PC-3 (cell line): ENCODE results near the gene EGFL7. TPM values are rescaled to one million over a fixed set of nuclear protein-coding genes. Genes with fewer than 3 reads are reported as not detected.

Experiments
- ATAC-seq: fragments of 200-7000 bp; cut with Tn5 transposase; 2 replicates; pipeline ENCODE4 v1.9.1; 2020; ENCODE audit warnings: mild to moderate bottlenecking, moderate library complexity
- BruUV-seq: library from RNA; stranded (reverse); fragments of 400-500 nt; replicated peaks from 2 replicates; lab custom pipeline; 2021; lab: Mats Ljungman, UMichigan
- CTCF ChIA-PET: fragments of 300-600 bp; sonication (Branson Sonifier 250); formaldehyde crosslinking; loops from one replicate; lab custom pipeline; 2022; ENCODE audit warnings: antibody characterized with exemption; lab: Charles Lee
- POLR2A ChIA-PET: fragments of 300-600 bp; sonication (Branson Sonifier 250); formaldehyde crosslinking; loops from one replicate; lab custom pipeline; 2022; ENCODE audit warnings: antibody characterized with exemption; ENCODE audit not compliant: unreplicated experiment; lab: Charles Lee
- DNase-seq: peaks from one replicate; pipeline ENCODE4 v3.0.0-alpha.2; 2015
- H2AFZ ChIP-seq: fragments of 300-600 bp; sonication (generic); 2 replicates; pipeline ENCODE4 v1.6.0; 2016; ENCODE audit warnings: antibody characterized with exemption, low read length
- H3F3A ChIP-seq: fragments of 300-600 bp; sonication (generic); one replicate; pipeline ENCODE4 v1.6.0; 2017; ENCODE audit warnings: antibody characterized with exemption, low read length, control low read depth, mild to moderate bottlenecking; ENCODE audit not compliant: unreplicated experiment
- H3K27ac ChIP-seq: fragments of 300-600 bp; sonication (generic); 2 replicates; pipeline ENCODE4 v1.5.1; 2016; ENCODE audit warnings: mild to moderate bottlenecking, low read length
- H3K27me3 ChIP-seq: fragments of 300-600 bp; sonication (generic); 2 replicates; pipeline ENCODE4 v1.6.1; 2016; ENCODE audit warnings: low read length, mixed read lengths
- H3K36me3 ChIP-seq: fragments of 300-600 bp; sonication (generic); 2 replicates; pipeline ENCODE4 v1.6.1; 2016; ENCODE audit warnings: low read depth, mixed run types, low read length, mixed read lengths
- H3K4me1 ChIP-seq: fragments of 300-600 bp; sonication (generic); 2 replicates; pipeline ENCODE4 v1.5.1; 2016; ENCODE audit warnings: low read length; ENCODE audit not compliant: insufficient read depth
- H3K4me2 ChIP-seq: fragments of 300-600 bp; sonication (generic); 2 replicates; pipeline ENCODE4 v1.6.0; 2016; ENCODE audit warnings: low read length
- H3K4me3 ChIP-seq: fragments of 300-600 bp; sonication (generic); 2 replicates; pipeline ENCODE4 v1.5.1; 2016; ENCODE audit warnings: mild to moderate bottlenecking, low read length, mixed read lengths
- H3K79me2 ChIP-seq: fragments of 300-600 bp; sonication (generic); 2 replicates; pipeline ENCODE4 v1.6.1; 2017; ENCODE audit warnings: low read length, mixed read lengths
- H3K9ac ChIP-seq: fragments of 300-600 bp; sonication (generic); 2 replicates; pipeline ENCODE4 v1.6.0; 2016; ENCODE audit warnings: mild to moderate bottlenecking, low read length
- H3K9me2 ChIP-seq: fragments of 300-600 bp; sonication (generic); replicated peaks from 2 replicates; pipeline ENCODE4 v1.6.1; 2016; ENCODE audit warnings: mixed run types, low read length, mixed read lengths
- H3K9me3 ChIP-seq: fragments of 300-600 bp; sonication (generic); 2 replicates; pipeline ENCODE4 v1.6.1; 2016; ENCODE audit warnings: low read length, mixed read lengths
- H4K20me1 ChIP-seq: fragments of 300-600 bp; sonication (generic); 2 replicates; pipeline ENCODE4 v1.6.1; 2016; ENCODE audit warnings: low read length, mixed read lengths
- EZH2 ChIP-seq: fragments of 300-600 bp; sonication (generic); IDR thresholded peaks from one replicate; pipeline ENCODE4 v1.6.1; 2017; ENCODE audit warnings: antibody characterized with exemption, mild to moderate bottlenecking, low read length; ENCODE audit not compliant: unreplicated experiment
- EZH2phosphoT487 ChIP-seq: fragments of 300-600 bp; sonication (generic); IDR thresholded peaks from 2 replicates; pipeline ENCODE4 v1.6.1; 2018; ENCODE audit warnings: mild to moderate bottlenecking, antibody characterized with exemption, low read length, borderline replicate concordance
- intact Hi-C: fragments of 100-400 bp; cut with micrococcal nuclease; formaldehyde crosslinking; loops from 2 replicates; pipeline ENCODE4 v1.9.0; 2023
- total RNA-seq: library from RNA; depleted of rRNA; stranded (reverse); fragments of >200 nt; gene quantifications from 2 replicates; pipeline ENCODE4 v1.2.3, GENCODE V29; 2014
- TF ChIP-seq, protein P1 (sequence below): fragments of 300-600 bp; sonication (generic); conservative IDR thresholded peaks from 2 replicates; pipeline ENCODE4 v1.5.1; 2017; ENCODE audit warnings: antibody characterized with exemption, low read depth, mild to moderate bottlenecking, low read length

Gene EGFL7
- total RNA-seq, 1 experiment from 2014 or later = 23.1 TPM

DNA sequence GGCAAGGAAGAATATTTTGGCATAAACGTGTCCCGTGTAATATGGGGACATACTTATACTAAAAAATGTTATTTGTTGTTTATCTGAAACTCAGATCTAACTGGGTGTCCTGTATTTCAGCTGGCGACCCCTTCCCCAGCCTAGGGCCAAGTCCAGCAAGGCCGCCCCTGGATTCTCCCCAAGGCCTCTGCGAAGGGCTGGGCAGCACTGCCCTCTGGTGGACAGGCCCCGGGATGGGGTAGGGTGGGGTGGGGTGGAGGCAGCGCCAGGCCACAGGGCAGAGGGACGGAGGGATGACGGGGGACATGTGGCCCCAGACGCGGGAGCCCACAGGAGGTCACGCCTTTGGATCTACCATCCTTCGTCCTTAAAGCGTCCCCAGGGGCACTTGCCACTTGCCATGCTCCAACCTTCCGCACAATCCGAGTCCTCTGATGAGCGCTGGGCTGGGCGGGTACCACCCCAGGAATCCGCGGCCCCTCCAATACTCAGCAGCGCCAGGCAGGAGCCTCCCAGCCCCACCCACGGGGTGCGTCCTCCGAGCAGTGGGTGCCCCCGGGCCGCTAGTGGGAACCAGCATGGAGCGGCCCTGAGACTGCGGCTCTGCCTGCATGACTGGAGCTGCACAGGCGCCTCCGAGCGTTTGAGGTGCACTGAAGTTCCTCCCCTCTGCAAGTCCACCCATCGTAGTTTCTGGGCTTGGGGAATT lies 31.6 kb downstream of the EGFL7 start:
- Histone ChIP-seq H2AFZ (peak overlapping the region; percentile 63; the same call in 1 of the 2 replicates), H3K36me3 (no peaks in the 10 kb centered on the region), H3K9ac (peak overlapping the region; percentile 76), H3K4me3 (peak overlapping the region; percentile 58), H3K4me2 (peak overlapping the region; percentile 81), H3F3A (no peaks in the 10 kb centered on the region), H3K9me3 (no peaks in the 10 kb centered on the region), H3K79me2 (no peaks in the 10 kb centered on the region), H3K27ac (peak overlapping the region; percentile 98), H3K4me1 (peaks cover 35% of the 10 kb centered on the region), H3K9me2 (no peaks in the 10 kb centered on the region), H4K20me1 (no peaks in the 10 kb centered on the region), H3K27me3 (no peaks in the 10 kb centered on the region)
- DNase-seq = peak; percentile 63
- BruUV-seq = no TSS peak
- TF ChIP-seq, protein P1, sequence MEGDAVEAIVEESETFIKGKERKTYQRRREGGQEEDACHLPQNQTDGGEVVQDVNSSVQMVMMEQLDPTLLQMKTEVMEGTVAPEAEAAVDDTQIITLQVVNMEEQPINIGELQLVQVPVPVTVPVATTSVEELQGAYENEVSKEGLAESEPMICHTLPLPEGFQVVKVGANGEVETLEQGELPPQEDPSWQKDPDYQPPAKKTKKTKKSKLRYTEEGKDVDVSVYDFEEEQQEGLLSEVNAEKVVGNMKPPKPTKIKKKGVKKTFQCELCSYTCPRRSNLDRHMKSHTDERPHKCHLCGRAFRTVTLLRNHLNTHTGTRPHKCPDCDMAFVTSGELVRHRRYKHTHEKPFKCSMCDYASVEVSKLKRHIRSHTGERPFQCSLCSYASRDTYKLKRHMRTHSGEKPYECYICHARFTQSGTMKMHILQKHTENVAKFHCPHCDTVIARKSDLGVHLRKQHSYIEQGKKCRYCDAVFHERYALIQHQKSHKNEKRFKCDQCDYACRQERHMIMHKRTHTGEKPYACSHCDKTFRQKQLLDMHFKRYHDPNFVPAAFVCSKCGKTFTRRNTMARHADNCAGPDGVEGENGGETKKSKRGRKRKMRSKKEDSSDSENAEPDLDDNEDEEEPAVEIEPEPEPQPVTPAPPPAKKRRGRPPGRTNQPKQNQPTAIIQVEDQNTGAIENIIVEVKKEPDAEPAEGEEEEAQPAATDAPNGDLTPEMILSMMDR = peak; percentile 66
- TF ChIP-seq EZH2 = no peak
- ChIA-PET CTCF (interaction anchor here (0.8 to 1.1 kb wide), 2 partner anchors 23 to 210 kb away, joined by 3 to 4 read pairs; no protein-coding TSS in a partner anchor), POLR2A (no interaction called here)
- intact Hi-C loops = loop anchor here (2.0 to 5.0 kb wide), 2 partner anchors 24 to 207 kb away; no protein-coding TSS in a partner anchor
- peak; percentile 72 for ATAC-seq

- TF ChIP-seq, protein P1 = no peak
- TF ChIP-seq EZH2phosphoT487 (no peak), EZH2 (no peak)
- Histone ChIP-seq H3K27ac (peak overlapping the region; percentile 98; the same call in 1 of the 2 replicates), H3K9me3 (no peaks in the 10 kb centered on the region), H3K27me3 (no peaks in the 10 kb centered on the region), H3F3A (no peaks in the 10 kb centered on the region), H3K4me3 (no peak overlapping the region), H3K79me2 (no peaks in the 10 kb centered on the region), H4K20me1 (no peaks in the 10 kb centered on the region), H3K36me3 (no peaks in the 10 kb centered on the region), H3K4me1 (peaks cover 35% of the 10 kb centered on the region), H3K9me2 (no peaks in the 10 kb centered on the region), H2AFZ (no peak overlapping the region), H3K9ac (no peak overlapping the region; the same call in 1 of the 2 replicates), H3K4me2 (peak overlapping the region; percentile 81)
- ChIA-PET CTCF (no interaction called here), POLR2A (no interaction called here)
- no TSS peak for BruUV-seq
- intact Hi-C loops = loop anchor here (2.0 to 5.0 kb wide), 2 partner anchors 24 to 208 kb away; no protein-coding TSS in a partner anchor
- ATAC-seq (no peak), DNase-seq (no peak)
These were observed 32.1 kb downstream of the EGFL7 start for GRCh38 chr9:136694872-136695247.
